GM12891 (cell line): Measurements from ENCODE around the gene SLC30A7.

ENCODE experiments used
- PAX5 ChIP-seq: IDR thresholded peaks from 2 replicates; pipeline ENCODE4 v1.6.1; 2011; ENCODE audit warnings: low read length, moderate library complexity, mild to moderate bottlenecking; ENCODE audit not compliant: insufficient read depth, severe bottlenecking
- POLR2A ChIP-seq: IDR thresholded peaks from 2 replicates; pipeline ENCODE4 v1.6.1; 2011; ENCODE audit warnings: low read depth, low read length, control low read depth
- POLR2AphosphoS5 ChIP-seq: IDR thresholded peaks from 2 replicates; pipeline ENCODE4 v1.6.1; 2011; ENCODE audit warnings: low read depth, low read length, control low read depth
- POU2F2 ChIP-seq: IDR thresholded peaks from 2 replicates; pipeline ENCODE4 v1.6.1; 2011; ENCODE audit warnings: low read depth, mild to moderate bottlenecking, control low read depth, low read length, moderate library complexity
- SPI1 ChIP-seq: IDR thresholded peaks from 2 replicates; pipeline ENCODE4 v1.6.1; 2011; ENCODE audit warnings: low read depth, low read length, control low read depth
- TAF1 ChIP-seq: IDR thresholded peaks from 2 replicates; pipeline ENCODE4 v1.6.1; 2011; ENCODE audit warnings: low read depth, low read length, control low read depth

- no peak for TF ChIP-seq POLR2A
- no peak for TF ChIP-seq SPI1
- TF ChIP-seq POLR2AphosphoS5 = no peak
- no peak for TF ChIP-seq TAF1
- no peak for TF ChIP-seq PAX5
- TF ChIP-seq POU2F2 = no peak
These were observed 126.4 kb downstream of the SLC30A7 start for GRCh38 chr1:101022294-101022693.
